Thymus (tissue), 2 donors: ENCODE data around the gene FHIP1A. TPM values are rescaled to one million over a fixed set of nuclear protein-coding genes. Genes with fewer than 3 reads are reported as not detected.

ENCODE experiments used
- polyA plus RNA-seq: library from polyadenylated mRNA; stranded (reverse); fragments of 200-250 nt; gene quantifications from one replicate; pipeline ENCODE4 v1.2.3, GENCODE V29; 2013
- total RNA-seq: library from RNA; stranded (reverse); fragments of 120-200 nt; gene quantifications from one replicate; pipeline ENCODE4 v1.2.4, GENCODE V29; 2013
- donor health status: healthy.

The FHIP1A gene
- total and polyA plus RNA-seq, 2 donors: 0.62 to 3.6 TPM

Other genes with a start within 250 kb of the FHIP1A start
- not detected for gene PRSS48, start 132.0 kb upstream of the FHIP1A start, total RNA-seq
- gene PRSS48, start 132.0 kb upstream of the FHIP1A start, polyA plus RNA-seq: 0.07 TPM
- 4.6 TPM for gene SH3D19, start 83.6 kb upstream of the FHIP1A start, total RNA-seq
- 8.4 TPM for gene SH3D19, start 83.6 kb upstream of the FHIP1A start, polyA plus RNA-seq